Measurements from ENCODE around the gene ETFA.
"Not testable (repeated sequence)": the region's sequence is repeated elsewhere in the genome, so short reads cannot be mapped to it uniquely, and the experiment has no call there.

The ETFA gene

DNA sequence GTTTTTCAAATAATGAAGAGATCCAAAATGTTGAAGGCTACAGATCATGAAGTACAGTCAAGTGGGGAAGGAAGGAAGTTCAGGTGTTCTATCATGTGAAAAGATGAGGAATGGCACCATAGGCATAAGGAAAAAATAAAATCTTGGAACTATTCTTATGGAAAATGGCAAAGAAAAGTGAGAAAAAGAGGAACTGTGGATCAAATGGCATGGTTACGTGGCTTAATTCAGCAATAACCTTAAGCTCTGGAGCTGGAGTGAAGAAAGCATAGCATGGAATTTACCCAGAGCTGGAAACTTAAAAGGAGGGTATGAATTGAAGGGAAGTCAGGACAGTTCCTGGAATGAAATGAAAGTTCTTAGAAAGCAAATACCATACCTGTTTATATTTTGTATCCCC, 14.4 kb downstream of the ETFA start:
- CTCF ChIA-PET, result no interaction called here
- Histone ChIP-seq H3K9me3 (ENCODE audit: control extremely low read depth in 1 of 5, control insufficient read depth in 4 of 5, insufficient read depth in 2 of 5, low read depth in 1 of 5, low read length in 4 of 5) (no peaks in the 10 kb centered on the region), H3K36me3 (ENCODE audit: control insufficient read depth in 4 of 4, insufficient read depth in 4 of 4, low read length in 3 of 4) (peaks cover 0 to 11% (median 2%) of the 10 kb centered on the region in 4 experiments), H3K4me3 (ENCODE audit: control insufficient read depth in 1 of 7, extremely low read depth in 1 of 7, insufficient read depth in 4 of 7, low read depth in 2 of 7, low read length in 6 of 7) (no peak overlapping the region), H3K27ac (ENCODE audit: insufficient read depth in 1 of 2, low read depth in 1 of 2, low read length in 2 of 2, poor library complexity in 1 of 2, severe bottlenecking in 2 of 2) (no peak overlapping the region), H3K27me3 (replicated peaks in 2 of 5; ENCODE audit: control insufficient read depth in 4 of 5, insufficient read depth in 5 of 5, low read length in 4 of 5) (no peaks in the 10 kb centered on the region), H3K4me1 (ENCODE audit: control extremely low read depth in 1 of 4, control insufficient read depth in 4 of 4, insufficient read depth in 4 of 4, low read length in 3 of 4) (peaks cover 2 to 26% (median 8%) of the 10 kb centered on the region in 4 experiments)
- POLR2A ChIA-PET, result no interaction called here
- WGBS (ENCODE audit: insufficient coverage), result 100% methylated on average over 1 of the region's 1 CpG
- DNase-seq, result no peak

DNA sequence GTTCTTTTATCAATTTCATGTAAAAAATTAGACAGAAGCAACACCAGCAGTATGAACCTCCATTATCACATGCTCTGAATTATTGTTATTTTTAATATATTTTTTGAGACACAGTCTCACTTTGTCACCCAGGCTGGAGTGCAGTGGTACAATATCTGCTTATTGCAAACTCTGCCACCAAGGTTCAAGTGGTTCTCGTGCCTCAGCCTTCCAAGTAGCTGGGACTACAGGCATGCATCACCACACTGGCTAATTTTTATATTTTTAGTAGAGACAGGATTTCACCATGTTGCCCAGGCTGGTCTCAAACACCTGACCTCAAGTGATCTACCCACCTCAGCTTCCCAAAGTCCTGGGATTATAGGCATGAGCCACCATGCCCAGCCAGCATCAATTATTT, 16.8 kb downstream of the ETFA start:
- H3K27me3 ChIP-seq (replicated peaks in 2 of 5; ENCODE audit: control insufficient read depth in 4 of 5, insufficient read depth in 5 of 5, low read length in 4 of 5); H3K4me3 ChIP-seq (ENCODE audit: control insufficient read depth in 1 of 7, extremely low read depth in 1 of 7, insufficient read depth in 4 of 7, low read depth in 2 of 7, low read length in 6 of 7); DNase-seq; H3K27ac ChIP-seq (ENCODE audit: insufficient read depth in 1 of 2, low read depth in 1 of 2, low read length in 2 of 2, poor library complexity in 1 of 2, severe bottlenecking in 2 of 2); POLR2A ChIA-PET; H3K9me3 ChIP-seq (ENCODE audit: control extremely low read depth in 1 of 5, control insufficient read depth in 4 of 5, insufficient read depth in 2 of 5, low read depth in 1 of 5, low read length in 4 of 5): not testable (repeated sequence)
- 80% methylated on average over 1 of the region's 1 CpG for WGBS (ENCODE audit: insufficient coverage)
- CTCF ChIA-PET, result interaction anchor here (2.2 kb wide), 1 partner anchor 9 kb away, joined by 7 read pairs; no protein-coding TSS in a partner anchor
- H3K36me3 ChIP-seq (ENCODE audit: control insufficient read depth in 4 of 4, insufficient read depth in 4 of 4, low read length in 3 of 4), result peaks cover 0 to 18% (median 10%) of the 10 kb centered on the region in 4 experiments
- H3K4me1 ChIP-seq (ENCODE audit: control extremely low read depth in 1 of 4, control insufficient read depth in 4 of 4, insufficient read depth in 4 of 4, low read length in 3 of 4), result peaks cover 0 to 14% (median 4%) of the 10 kb centered on the region in 4 experiments

- WGBS (ENCODE audit: insufficient coverage), result no CpG with 5 or more reads among the region's 1 CpG
- ChIA-PET CTCF (no interaction called here), POLR2A (no interaction called here)
- H3K4me3 ChIP-seq (ENCODE audit: control insufficient read depth in 1 of 7, extremely low read depth in 1 of 7, insufficient read depth in 4 of 7, low read depth in 2 of 7, low read length in 6 of 7), result no peak overlapping the region
- H3K9me3 ChIP-seq (ENCODE audit: control extremely low read depth in 1 of 5, control insufficient read depth in 4 of 5, insufficient read depth in 2 of 5, low read depth in 1 of 5, low read length in 4 of 5), result no peaks in the 10 kb centered on the region
- no peaks in the 10 kb centered on the region for H3K27me3 ChIP-seq (replicated peaks in 2 of 5; ENCODE audit: control insufficient read depth in 4 of 5, insufficient read depth in 5 of 5, low read length in 4 of 5)
- peaks cover 0 to 18% (median 10%) of the 10 kb centered on the region in 4 experiments for H3K36me3 ChIP-seq (ENCODE audit: control insufficient read depth in 4 of 4, insufficient read depth in 4 of 4, low read length in 3 of 4)
- peaks cover 0 to 3% (median 2%) of the 10 kb centered on the region in 4 experiments for H3K4me1 ChIP-seq (ENCODE audit: control extremely low read depth in 1 of 4, control insufficient read depth in 4 of 4, insufficient read depth in 4 of 4, low read length in 3 of 4)
- DNase-seq, result peak in 1 of 3 donors; percentile 44
- H3K27ac ChIP-seq (ENCODE audit: insufficient read depth in 1 of 2, low read depth in 1 of 2, low read length in 2 of 2, poor library complexity in 1 of 2, severe bottlenecking in 2 of 2), result no peak overlapping the region
Observed at GRCh38 chr15:76293361-76293760, 17.9 kb downstream of the ETFA start.

DNA sequence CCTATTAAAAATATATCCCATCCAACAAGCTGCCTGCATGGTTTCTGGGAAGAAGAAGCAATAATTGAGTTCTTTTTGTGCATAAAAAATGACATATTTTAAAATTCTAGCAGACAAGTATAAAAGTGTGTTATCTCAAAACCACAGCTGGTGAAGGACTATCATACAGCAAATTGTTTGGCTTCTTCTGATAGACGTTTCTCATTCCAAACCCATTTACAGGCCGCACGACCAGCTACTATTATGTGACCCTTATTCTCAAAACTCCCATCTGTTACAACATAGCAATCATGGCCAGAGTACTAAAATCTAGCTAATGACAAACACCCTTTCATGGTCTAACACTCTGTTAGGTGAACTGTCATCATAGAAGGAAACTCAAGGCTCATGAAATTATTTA, 21.7 kb downstream of the ETFA start:
- H3K4me1 ChIP-seq (ENCODE audit: control extremely low read depth in 1 of 4, control insufficient read depth in 4 of 4, insufficient read depth in 4 of 4, low read length in 3 of 4), result peaks cover 0 to 13% (median 2%) of the 10 kb centered on the region in 4 experiments

GRCh38 chr15:76286271-76286879, 24.9 kb downstream of the ETFA start:
- 7% methylated on average over 2 of the region's 4 CpGs for WGBS (ENCODE audit: insufficient coverage)
- Histone ChIP-seq H3K27ac (ENCODE audit: insufficient read depth in 1 of 2, low read depth in 1 of 2, low read length in 2 of 2, poor library complexity in 1 of 2, severe bottlenecking in 2 of 2) (peak overlapping the region; percentile 26 to 63), H3K27me3 (replicated peaks in 2 of 5; ENCODE audit: control insufficient read depth in 4 of 5, insufficient read depth in 5 of 5, low read length in 4 of 5) (no peaks in the 10 kb centered on the region), H3K4me3 (ENCODE audit: control insufficient read depth in 1 of 7, extremely low read depth in 1 of 7, insufficient read depth in 4 of 7, low read depth in 2 of 7, low read length in 6 of 7) (peak overlapping the region in 3 of 7 experiments; percentile 30 to 68 (median 47)), H3K9me3 (ENCODE audit: control extremely low read depth in 1 of 5, control insufficient read depth in 4 of 5, insufficient read depth in 2 of 5, low read depth in 1 of 5, low read length in 4 of 5) (no peaks in the 10 kb centered on the region), H3K36me3 (ENCODE audit: control insufficient read depth in 4 of 4, insufficient read depth in 4 of 4, low read length in 3 of 4) (peaks cover 8 to 40% (median 16%) of the 10 kb centered on the region in 4 experiments), H3K4me1 (ENCODE audit: control extremely low read depth in 1 of 4, control insufficient read depth in 4 of 4, insufficient read depth in 4 of 4, low read length in 3 of 4) (peaks cover 0 to 29% (median 12%) of the 10 kb centered on the region in 4 experiments)
- peak; percentile 44 to 80 (median 68) for DNase-seq
- ChIA-PET POLR2A (interaction anchor here (0.6 kb wide), 1 partner anchor 44 kb away, joined by 3 read pairs; no protein-coding TSS in a partner anchor), CTCF (interaction anchor here (1.2 to 2.2 kb wide), 4 partner anchors 8 to 96 kb away, joined by 5 to 7 read pairs (median 7); no protein-coding TSS in a partner anchor)

More for the DNA sequence above, 21.7 kb downstream of the ETFA start:
- H3K27ac ChIP-seq (ENCODE audit: insufficient read depth in 1 of 2, low read depth in 1 of 2, low read length in 2 of 2, poor library complexity in 1 of 2, severe bottlenecking in 2 of 2), result no peak overlapping the region
- no peak overlapping the region for H3K4me3 ChIP-seq (ENCODE audit: control insufficient read depth in 1 of 7, extremely low read depth in 1 of 7, insufficient read depth in 4 of 7, low read depth in 2 of 7, low read length in 6 of 7)
- no peaks in the 10 kb centered on the region for H3K9me3 ChIP-seq (ENCODE audit: control extremely low read depth in 1 of 5, control insufficient read depth in 4 of 5, insufficient read depth in 2 of 5, low read depth in 1 of 5, low read length in 4 of 5)
- H3K36me3 ChIP-seq (ENCODE audit: control insufficient read depth in 4 of 4, insufficient read depth in 4 of 4, low read length in 3 of 4), result peaks cover 4 to 36% (median 11%) of the 10 kb centered on the region in 4 experiments
- H3K27me3 ChIP-seq (replicated peaks in 2 of 5; ENCODE audit: control insufficient read depth in 4 of 5, insufficient read depth in 5 of 5, low read length in 4 of 5), result no peaks in the 10 kb centered on the region
- ChIA-PET POLR2A (no interaction called here), CTCF (interaction anchor here (1.2 to 1.8 kb wide), 2 partner anchors 22 to 56 kb away, joined by 3 to 7 read pairs; no protein-coding TSS in a partner anchor)
- DNase-seq, result peak in 1 of 3 donors; percentile 32
- WGBS (ENCODE audit: insufficient coverage), result 57% methylated on average over 3 of the region's 3 CpGs

- Histone ChIP-seq H3K4me1 (ENCODE audit: control extremely low read depth in 1 of 4, control insufficient read depth in 4 of 4, insufficient read depth in 4 of 4, low read length in 3 of 4) (peaks cover 0 to 29% (median 12%) of the 10 kb centered on the region in 4 experiments), H3K27ac (ENCODE audit: insufficient read depth in 1 of 2, low read depth in 1 of 2, low read length in 2 of 2, poor library complexity in 1 of 2, severe bottlenecking in 2 of 2) (no peak overlapping the region), H3K27me3 (replicated peaks in 2 of 5; ENCODE audit: control insufficient read depth in 4 of 5, insufficient read depth in 5 of 5, low read length in 4 of 5) (no peaks in the 10 kb centered on the region), H3K4me3 (ENCODE audit: control insufficient read depth in 1 of 7, extremely low read depth in 1 of 7, insufficient read depth in 4 of 7, low read depth in 2 of 7, low read length in 6 of 7) (no peak overlapping the region), H3K9me3 (ENCODE audit: control extremely low read depth in 1 of 5, control insufficient read depth in 4 of 5, insufficient read depth in 2 of 5, low read depth in 1 of 5, low read length in 4 of 5) (no peaks in the 10 kb centered on the region), H3K36me3 (ENCODE audit: control insufficient read depth in 4 of 4, insufficient read depth in 4 of 4, low read length in 3 of 4) (peaks cover 5 to 40% (median 17%) of the 10 kb centered on the region in 4 experiments)
- ChIA-PET POLR2A (no interaction called here), CTCF (interaction anchor here (0.7 to 2.2 kb wide), 6 partner anchors 9 to 95 kb away, joined by 4 to 7 read pairs (median 6); no protein-coding TSS in a partner anchor)
- 100% methylated on average over 1 of the region's 1 CpG for WGBS (ENCODE audit: insufficient coverage)
- peak in 2 of 3 donors; percentile 30 to 31 for DNase-seq
Observed at GRCh38 chr15:76285241-76285825, 25.9 kb downstream of the ETFA start.

- H3K27ac ChIP-seq (ENCODE audit: insufficient read depth in 1 of 2, low read depth in 1 of 2, low read length in 2 of 2, poor library complexity in 1 of 2, severe bottlenecking in 2 of 2), result peak overlapping the region in 1 of 2 experiments; percentile 39
- H3K4me3 ChIP-seq (ENCODE audit: control insufficient read depth in 1 of 7, extremely low read depth in 1 of 7, insufficient read depth in 4 of 7, low read depth in 2 of 7, low read length in 6 of 7), result peak overlapping the region in 1 of 7 experiments; percentile 19
- ChIA-PET CTCF (interaction anchor here (0.7 kb wide), 1 partner anchor 43 kb away, joined by 3 read pairs; no protein-coding TSS in a partner anchor), POLR2A (no interaction called here)
- peaks cover 19 to 61% (median 31%) of the 10 kb centered on the region in 4 experiments for H3K36me3 ChIP-seq (ENCODE audit: control insufficient read depth in 4 of 4, insufficient read depth in 4 of 4, low read length in 3 of 4)
- H3K9me3 ChIP-seq (ENCODE audit: control extremely low read depth in 1 of 5, control insufficient read depth in 4 of 5, insufficient read depth in 2 of 5, low read depth in 1 of 5, low read length in 4 of 5), result no peaks in the 10 kb centered on the region
- WGBS (ENCODE audit: insufficient coverage), result no CpG with 5 or more reads among the region's 3 CpGs
- H3K4me1 ChIP-seq (ENCODE audit: control extremely low read depth in 1 of 4, control insufficient read depth in 4 of 4, insufficient read depth in 4 of 4, low read length in 3 of 4), result peaks cover 0 to 29% (median 12%) of the 10 kb centered on the region in 4 experiments
- DNase-seq, result peak; percentile 29 to 50 (median 49)
- no peaks in the 10 kb centered on the region for H3K27me3 ChIP-seq (replicated peaks in 2 of 5; ENCODE audit: control insufficient read depth in 4 of 5, insufficient read depth in 5 of 5, low read length in 4 of 5)
Observed at GRCh38 chr15:76282465-76282864, 28.8 kb downstream of the ETFA start.

All from common myeloid progenitor, CD34-positive (primary cell).